Fibroblast of the aortic adventitia (primary cell): Measurements from ENCODE around the gene TMEM184B. TPM values are rescaled to one million over a fixed set of nuclear protein-coding genes. Genes with fewer than 3 reads are reported as not detected.

Experiments used
- DNase-seq: peaks from one replicate; pipeline ENCODE4 v3.0.0-alpha.2; 2010; ENCODE audit warnings: low read depth
- H3K4me3 ChIP-seq: 2 replicates; pipeline ENCODE4 v1.5.1; 2011; ENCODE audit warnings: low read depth, mild to moderate bottlenecking, control low read depth, low read length, moderate library complexity
- CTCF ChIP-seq: IDR thresholded peaks from 2 replicates; pipeline ENCODE4 v1.5.1; 2011; ENCODE audit warnings: mild to moderate bottlenecking, low read length, control low read depth, inconsistent platforms; ENCODE audit not compliant: insufficient read depth
- total RNA-seq: library from RNA; depleted of rRNA; stranded (reverse); fragments of >200 nt; gene quantifications from 2 replicates; pipeline ENCODE4 v1.2.3, GENCODE V29; 2012; ENCODE audit warnings: low replicate concordance

TMEM184B gene
- total RNA-seq, 1 donor = 46.0 TPM

- H3K4me3 ChIP-seq = no peak overlapping the region
- no peak for DNase-seq
Observed at GRCh38 chr22:38220653-38221386, 52.0 kb downstream of the TMEM184B start.

GRCh38 chr22:38220163-38220562 is 52.6 kb downstream of the TMEM184B start:
- no peak for TF ChIP-seq CTCF
- no peak overlapping the region for H3K4me3 ChIP-seq
- no peak for DNase-seq

More at GRCh38 chr22:38220653-38221386, 52.0 kb downstream of the TMEM184B start:
- no peak for TF ChIP-seq CTCF

- no peak overlapping the region for H3K4me3 ChIP-seq
- no peak for DNase-seq
- TF ChIP-seq CTCF = no peak
Observed at GRCh38 chr22:38219632-38220031, 53.2 kb downstream of the TMEM184B start.

GRCh38 chr22:38218661-38219622 is 53.9 kb downstream of the TMEM184B start:
- H3K4me3 ChIP-seq = no peak overlapping the region
- DNase-seq = peak; percentile 94
- no peak for TF ChIP-seq CTCF

GRCh38 chr22:38215156-38216038 is 57.4 kb downstream of the TMEM184B start:
- H3K4me3 ChIP-seq = no peak overlapping the region
- no peak for TF ChIP-seq CTCF
- DNase-seq = no peak
